ENCODE results near the gene GM2A. TPM values are rescaled to one million over a fixed set of nuclear protein-coding genes. Genes with fewer than 3 reads are reported as not detected.

The GM2A gene
- 17.0 and 17.5 TPM in 2 replicates for total RNA-seq
- 24.9 TPM for polyA plus RNA-seq (2012)

- DNase-seq (ENCODE audit: low read depth) = peak; percentile 100
Measured at GRCh38 chr5:151252762-151253604, at the start of gene GM2A. TSS of gene GM2A (plus strand) at chr5:151253185. CDS start at chr5:151253217, 32 bp downstream.

DNA sequence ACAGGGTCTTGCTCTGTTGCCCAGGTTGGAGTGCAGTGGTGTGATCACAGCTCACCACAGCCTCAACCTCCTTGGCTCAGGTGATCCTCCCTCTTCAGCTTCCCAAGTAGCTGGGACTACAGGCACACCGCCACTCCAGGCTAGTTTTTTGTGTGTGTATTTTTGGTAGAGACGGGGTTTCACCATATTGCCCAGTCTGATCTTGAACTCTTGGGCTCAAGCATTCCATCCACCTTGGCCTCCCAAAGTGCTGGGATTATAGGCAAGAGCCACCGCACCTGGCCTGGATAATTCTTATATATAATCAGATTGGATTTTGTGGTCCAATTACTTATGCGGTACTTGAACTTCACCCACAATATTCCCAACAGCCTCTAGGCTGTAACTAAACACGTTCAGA lies 48.9 kb upstream of the GM2A start:
- no peak for DNase-seq (ENCODE audit: low read depth)

DNA sequence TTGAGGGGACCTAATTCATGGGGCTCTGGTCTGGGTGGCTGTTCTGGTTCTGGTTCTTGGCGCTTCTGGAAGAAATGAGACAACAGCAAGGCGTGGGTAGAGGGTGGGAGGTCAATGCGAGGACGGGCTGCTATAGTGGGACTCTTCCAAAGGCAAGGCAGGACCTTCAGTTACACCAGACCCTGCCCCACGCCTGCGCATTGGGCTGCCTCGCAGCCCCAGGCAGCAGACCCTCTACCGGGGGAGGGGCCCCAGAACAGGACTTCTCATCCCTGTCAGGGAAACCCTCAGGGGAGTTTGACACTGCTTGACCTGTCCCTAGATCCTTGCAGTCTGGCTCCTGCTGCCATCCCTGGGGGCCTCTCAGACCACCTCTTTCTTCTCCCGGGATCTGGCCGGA lies 47.6 kb upstream of the GM2A start:
- DNase-seq (ENCODE audit: low read depth) = no peak

GRCh38 chr5:151208481-151208914 lies 44.5 kb upstream of the GM2A start:
- no peak for DNase-seq (ENCODE audit: low read depth)

- DNase-seq (ENCODE audit: low read depth) = no peak
Measured at GRCh38 chr5:151212406-151212798, 40.6 kb upstream of the GM2A start.

GRCh38 chr5:151213803-151214613 lies 39.0 kb upstream of the GM2A start:
- no peak for DNase-seq (ENCODE audit: low read depth)

DNA sequence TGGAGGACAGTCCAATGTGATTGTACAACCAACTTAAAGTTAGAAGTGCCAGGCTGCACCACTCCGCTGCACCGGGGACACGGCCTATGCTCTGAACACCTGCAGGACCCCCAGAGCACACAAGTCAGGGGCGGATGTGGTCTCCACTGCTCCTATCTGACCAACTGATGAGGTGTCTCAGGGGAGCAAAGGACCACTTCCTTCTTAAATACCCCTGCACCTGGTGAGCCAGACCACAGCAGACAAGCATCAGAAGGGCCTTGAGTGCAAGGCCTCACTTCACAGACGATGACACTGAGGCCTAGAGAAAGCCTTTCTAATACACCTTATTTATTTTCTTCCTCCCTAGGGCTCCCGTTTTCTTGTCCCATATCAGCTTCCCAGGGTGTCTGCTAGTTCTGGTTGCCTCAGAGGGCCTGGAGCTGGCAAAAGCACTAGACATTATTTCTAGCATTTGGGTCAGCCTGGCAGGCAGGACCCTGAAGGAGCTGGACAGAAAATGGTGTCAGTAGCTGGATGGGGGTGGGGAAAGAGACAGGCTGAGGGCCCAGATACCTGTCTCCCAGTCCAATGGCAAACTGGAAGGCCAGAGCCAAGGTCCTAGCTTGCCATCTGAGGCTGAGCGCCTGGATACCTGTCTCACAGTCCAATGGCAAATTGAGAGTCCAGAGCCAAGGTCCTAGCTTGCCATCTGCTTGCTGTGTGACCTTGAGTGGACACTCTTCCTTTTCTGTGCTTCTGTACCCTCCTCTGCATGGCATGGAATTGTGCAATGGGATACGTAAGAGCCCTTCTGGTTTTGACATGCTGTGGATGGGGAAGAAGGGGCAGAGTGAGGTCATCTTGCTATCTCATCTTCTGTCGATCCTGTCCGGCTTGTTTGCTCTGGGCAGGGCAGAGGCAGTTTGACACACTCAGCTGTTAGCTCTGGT lies 38.1 kb upstream of the GM2A start:
- no peak for DNase-seq (ENCODE audit: low read depth)

GRCh38 chr5:151215546-151215880 lies 37.5 kb upstream of the GM2A start:
- no peak for DNase-seq (ENCODE audit: low read depth)

- no peak for DNase-seq (ENCODE audit: low read depth)
Measured at GRCh38 chr5:151216781-151217180, 36.2 kb upstream of the GM2A start.

DNA sequence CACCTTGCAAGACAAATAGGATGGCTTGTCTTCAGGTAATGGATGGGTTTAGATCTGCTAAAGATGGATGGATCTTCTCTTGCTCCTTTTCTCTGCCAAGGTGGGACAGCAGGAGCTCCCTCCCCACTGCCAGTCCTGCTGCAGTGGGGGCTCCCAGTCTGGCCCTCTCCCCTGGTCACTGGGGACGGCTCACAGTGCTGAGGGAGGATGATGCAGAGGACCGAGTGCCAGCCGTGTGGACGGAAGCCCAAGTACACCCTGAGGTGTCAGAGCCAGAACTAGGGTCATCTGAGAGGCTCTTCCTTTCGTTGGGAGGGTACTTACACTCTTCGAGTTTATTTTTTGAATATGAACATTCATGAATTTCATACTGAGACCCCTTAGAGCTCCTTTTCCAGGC lies 34.8 kb upstream of the GM2A start:
- no peak for DNase-seq (ENCODE audit: low read depth)

- no peak for DNase-seq (ENCODE audit: low read depth)
Measured at GRCh38 chr5:151219138-151219537, 33.8 kb upstream of the GM2A start.

DNA sequence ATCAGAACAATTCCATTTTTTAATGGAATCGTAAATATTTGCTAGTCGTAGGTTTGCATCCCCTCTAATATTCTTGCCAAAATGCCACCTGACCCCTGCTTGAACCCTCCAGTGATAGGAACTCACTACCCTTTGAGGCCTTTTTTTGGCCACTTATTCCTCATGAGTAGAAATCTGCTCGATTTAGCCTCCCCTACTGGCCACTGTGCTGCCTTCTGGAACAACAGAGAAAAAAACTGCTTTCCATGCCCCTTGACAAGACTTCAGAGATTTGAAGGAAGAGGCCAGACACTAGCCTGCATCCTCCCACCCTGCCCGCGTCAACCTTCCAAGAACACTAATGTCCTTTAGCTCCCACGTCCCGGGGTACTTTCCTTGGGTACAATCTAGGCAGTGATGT lies 33.2 kb upstream of the GM2A start:
- no peak for DNase-seq (ENCODE audit: low read depth)

GRCh38 chr5:151221574-151221973 lies 31.4 kb upstream of the GM2A start:
- DNase-seq (ENCODE audit: low read depth) = no peak

- peak; percentile 37 for DNase-seq (ENCODE audit: low read depth)
Measured at GRCh38 chr5:151222054-151222789, 30.8 kb upstream of the GM2A start.

DNA sequence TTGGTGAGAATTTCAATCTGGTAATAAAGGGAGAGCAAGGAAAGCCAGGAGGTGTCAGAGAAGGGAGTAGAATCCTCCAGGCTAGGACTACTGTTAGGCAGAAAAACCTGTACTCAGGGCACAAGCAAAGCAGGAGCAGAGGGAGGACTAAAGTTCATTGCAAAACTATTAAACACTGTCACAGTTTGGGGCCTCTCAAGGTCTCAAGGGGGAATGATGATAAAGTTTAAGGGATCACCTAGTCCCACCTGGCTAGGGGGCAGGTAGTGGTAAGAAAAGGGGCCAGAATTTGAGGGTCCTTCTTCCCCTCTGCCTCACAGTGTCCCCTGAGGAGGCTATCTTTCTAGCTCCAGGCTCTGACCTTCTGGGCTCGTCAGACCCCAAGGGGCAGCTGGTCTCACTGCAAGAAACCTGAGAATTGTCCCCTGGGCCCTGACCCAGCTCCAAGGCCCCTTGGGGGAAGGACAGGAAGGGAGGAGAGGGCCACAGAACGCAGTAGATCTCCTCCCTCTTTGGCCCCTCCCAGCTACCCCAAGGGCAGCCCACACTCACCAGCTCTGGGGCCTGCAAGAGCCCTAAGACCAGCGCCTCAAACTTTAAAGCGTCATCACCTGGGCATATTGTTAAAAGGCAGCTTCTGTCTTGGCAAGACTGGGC lies 30.1 kb upstream of the GM2A start:
- no peak for DNase-seq (ENCODE audit: low read depth)

- peak; percentile 78 for DNase-seq (ENCODE audit: low read depth)
Measured at GRCh38 chr5:151223447-151224264, 29.3 kb upstream of the GM2A start, which contains the start of gene CCDC69. TSS of gene CCDC69 (minus strand) at chr5:151224092. CDS start at chr5:151223970, 122 bp downstream.

DNA sequence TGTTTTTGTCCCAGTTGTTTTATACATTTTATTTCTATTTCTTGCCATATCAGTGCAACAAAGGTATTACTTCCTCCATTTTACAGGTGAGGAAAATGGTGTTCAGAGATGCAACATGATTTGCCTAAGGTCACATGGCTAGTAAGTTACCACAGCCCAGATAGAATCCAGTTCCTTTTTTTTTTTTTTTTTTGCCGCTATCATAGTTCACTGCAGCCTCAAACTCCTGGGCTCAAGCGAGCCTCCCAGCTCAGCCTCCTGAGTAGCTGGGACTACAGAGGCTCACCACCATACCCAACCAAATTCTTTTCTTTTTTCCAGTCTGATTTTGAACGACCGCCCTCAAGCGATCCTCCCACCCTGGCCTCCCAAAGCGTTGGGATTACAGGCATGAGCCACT lies 28.6 kb upstream of the GM2A start:
- DNase-seq (ENCODE audit: low read depth) = no peak

DNA sequence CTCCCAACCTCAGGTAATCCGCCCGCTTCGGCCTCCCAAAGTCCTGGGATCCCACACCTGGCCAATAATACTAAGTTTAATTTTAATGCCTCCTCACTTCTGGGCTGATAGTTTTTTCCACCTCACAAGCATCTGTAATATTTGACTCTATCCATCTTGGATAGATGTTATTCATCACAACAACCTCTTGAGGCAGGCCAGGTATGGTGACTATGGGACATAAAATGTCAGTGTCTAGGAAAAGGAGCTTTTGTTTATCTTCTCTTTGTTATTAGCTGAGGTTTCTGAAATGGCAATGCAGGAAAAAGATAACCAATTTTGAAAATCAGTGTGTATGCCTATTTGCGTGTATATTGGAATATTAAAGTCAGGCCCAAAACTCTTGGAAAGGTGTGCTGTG lies 27.9 kb upstream of the GM2A start:
- no peak for DNase-seq (ENCODE audit: low read depth)

GRCh38 chr5:151225475-151225874 lies 27.5 kb upstream of the GM2A start:
- DNase-seq (ENCODE audit: low read depth) = no peak

Measured in myocyte (in vitro differentiated cells).